ES-I3 (cell line): ENCODE data around the gene CIB1.

Source experiments
- H3K36me3 ChIP-seq: 2 replicates; pipeline ENCODE4 v1.6.1; 2013; ENCODE audit warnings: mild to moderate bottlenecking, low read length, control low read depth, moderate library complexity; ENCODE audit not compliant: insufficient read depth
- H3K4me1 ChIP-seq: 2 replicates; pipeline ENCODE4 v1.6.1; 2013; ENCODE audit warnings: mild to moderate bottlenecking, control low read depth, low read length; ENCODE audit not compliant: insufficient read depth
- H3K9ac ChIP-seq: 2 replicates; pipeline ENCODE4 v1.6.1; 2013; ENCODE audit warnings: low read depth, mild to moderate bottlenecking, low read length, moderate library complexity
- H3K9me3 ChIP-seq: 2 replicates; pipeline ENCODE4 v1.6.1; 2013; ENCODE audit warnings: mild to moderate bottlenecking, low read length, moderate library complexity; ENCODE audit not compliant: control insufficient read depth, insufficient read depth

Gene CIB1

DNA sequence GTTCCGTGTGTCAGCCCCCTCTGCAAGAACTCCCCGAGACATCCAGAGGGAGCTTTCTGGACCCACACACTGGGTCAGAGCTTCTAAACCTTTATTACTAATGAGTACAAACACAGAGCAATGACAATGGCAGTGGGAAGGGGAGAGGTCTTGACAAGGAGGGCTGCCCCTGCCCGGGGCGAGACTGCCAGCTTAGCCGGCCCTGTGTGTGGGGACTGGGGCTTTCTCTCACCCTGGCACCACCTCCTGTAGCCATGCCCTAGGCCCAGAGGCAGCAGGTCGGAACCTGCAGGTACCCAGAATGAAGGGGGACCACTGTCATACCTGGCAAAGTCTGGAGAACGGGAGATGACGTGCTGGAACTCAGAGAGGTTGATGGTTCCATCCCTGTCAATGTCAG is 3.1 kb downstream of the CIB1 start:
- no peak overlapping the region for H3K9ac ChIP-seq
- 0 out of 2 replicates have a peak, but pooled peaks cover 3% of the 10 kb centered on the region for H3K4me1 ChIP-seq
- no peaks in the 10 kb centered on the region; the same call in 1 of the 2 replicates for H3K36me3 ChIP-seq
- no peaks in the 10 kb centered on the region for H3K9me3 ChIP-seq

DNA sequence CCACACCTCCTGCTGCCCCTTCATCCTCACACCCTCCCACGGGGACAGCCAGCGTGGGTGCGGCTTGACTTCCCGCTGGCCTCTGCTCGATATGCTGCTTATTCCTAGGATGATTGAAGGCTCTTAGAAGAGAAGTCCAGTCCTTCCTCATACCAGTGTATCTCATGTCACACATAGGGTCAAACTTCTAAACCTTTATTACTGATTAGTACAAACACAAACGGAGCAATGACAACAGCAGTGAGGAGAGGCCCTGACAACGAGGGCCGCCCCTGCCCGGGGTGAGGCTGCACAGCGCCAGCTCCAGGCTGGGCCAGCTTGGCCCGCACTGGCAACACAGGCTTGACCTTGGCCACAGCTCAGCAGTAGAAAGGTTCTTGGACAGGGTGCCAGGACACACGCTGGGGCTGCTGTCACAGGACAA is 3.7 kb downstream of the CIB1 start:
- 0 out of 2 replicates have a peak, but pooled peaks cover 3% of the 10 kb centered on the region for H3K4me1 ChIP-seq
- no peaks in the 10 kb centered on the region for H3K9me3 ChIP-seq
- no peak overlapping the region for H3K9ac ChIP-seq
- no peaks in the 10 kb centered on the region; the same call in 1 of the 2 replicates for H3K36me3 ChIP-seq

- H3K9me3 ChIP-seq: no peaks in the 10 kb centered on the region
- H3K9ac ChIP-seq: no peak overlapping the region
- H3K36me3 ChIP-seq: peaks cover 5% of the 10 kb centered on the region
- H3K4me1 ChIP-seq: no peaks in the 10 kb centered on the region
Observed at GRCh38 chr15:90228960-90229359, 4.8 kb downstream of the CIB1 start.

DNA sequence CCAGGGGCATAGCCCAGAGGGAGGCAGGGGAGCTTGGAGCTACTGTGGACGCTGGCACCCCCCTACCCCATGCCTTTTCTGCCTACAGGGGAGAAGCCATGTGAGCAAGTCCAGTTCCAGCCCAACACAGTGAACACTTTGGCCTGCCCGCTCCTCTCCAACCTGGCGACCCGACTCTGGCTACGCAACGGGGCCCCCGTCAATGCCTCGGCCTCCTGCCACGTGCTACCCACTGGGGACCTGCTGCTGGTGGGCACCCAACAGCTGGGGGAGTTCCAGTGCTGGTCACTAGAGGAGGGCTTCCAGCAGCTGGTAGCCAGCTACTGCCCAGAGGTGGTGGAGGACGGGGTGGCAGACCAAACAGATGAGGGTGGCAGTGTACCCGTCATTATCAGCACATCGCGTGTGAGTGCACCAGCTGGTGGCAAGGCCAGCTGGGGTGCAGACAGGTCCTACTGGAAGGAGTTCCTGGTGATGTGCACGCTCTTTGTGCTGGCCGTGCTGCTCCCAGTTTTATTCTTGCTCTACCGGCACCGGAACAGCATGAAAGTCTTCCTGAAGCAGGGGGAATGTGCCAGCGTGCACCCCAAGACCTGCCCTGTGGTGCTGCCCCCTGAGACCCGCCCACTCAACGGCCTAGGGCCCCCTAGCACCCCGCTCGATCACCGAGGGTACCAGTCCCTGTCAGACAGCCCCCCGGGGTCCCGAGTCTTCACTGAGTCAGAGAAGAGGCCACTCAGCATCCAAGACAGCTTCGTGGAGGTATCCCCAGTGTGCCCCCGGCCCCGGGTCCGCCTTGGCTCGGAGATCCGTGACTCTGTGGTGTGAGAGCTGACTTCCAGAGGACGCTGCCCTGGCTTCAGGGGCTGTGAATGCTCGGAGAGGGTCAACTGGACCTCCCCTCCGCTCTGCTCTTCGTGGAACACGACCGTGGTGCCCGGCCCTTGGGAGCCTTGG is 5.6 kb downstream of the CIB1 start:
- peaks cover 5% of the 10 kb centered on the region for H3K36me3 ChIP-seq
- no peak overlapping the region for H3K9ac ChIP-seq
- no peaks in the 10 kb centered on the region for H3K4me1 ChIP-seq
- H3K9me3 ChIP-seq: no peaks in the 10 kb centered on the region

DNA sequence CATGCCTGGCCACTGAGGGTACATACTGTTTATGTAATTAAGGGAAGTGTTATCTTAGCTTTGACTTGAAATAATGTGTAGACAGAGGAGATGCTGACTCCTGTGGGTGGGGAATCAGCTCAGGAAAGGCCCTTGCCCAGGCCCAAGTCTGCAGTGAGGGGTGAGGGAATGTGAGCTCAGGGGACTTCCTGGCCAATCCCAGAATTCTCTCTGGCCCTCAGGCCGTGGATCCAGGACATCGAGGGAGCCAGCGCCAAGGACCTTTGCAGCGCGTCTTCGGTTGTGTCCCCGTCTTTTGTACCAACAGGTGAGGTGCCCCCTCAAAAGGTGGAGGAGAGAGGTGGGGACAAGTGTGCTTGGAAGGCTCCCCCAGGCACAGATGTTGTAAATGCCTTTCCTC is 6.4 kb downstream of the CIB1 start:
- Histone ChIP-seq H3K36me3 (peaks cover 9% of the 10 kb centered on the region), H3K9ac (no peak overlapping the region), H3K4me1 (no peaks in the 10 kb centered on the region), H3K9me3 (no peaks in the 10 kb centered on the region)

- Histone ChIP-seq H3K9me3 (no peaks in the 10 kb centered on the region), H3K36me3 (peaks cover 10% of the 10 kb centered on the region), H3K9ac (no peak overlapping the region), H3K4me1 (no peaks in the 10 kb centered on the region)
Observed at GRCh38 chr15:90225504-90226234, 8.1 kb downstream of the CIB1 start.

GRCh38 chr15:90225047-90225446 is 8.7 kb downstream of the CIB1 start:
- peaks cover 10% of the 10 kb centered on the region for H3K36me3 ChIP-seq

DNA sequence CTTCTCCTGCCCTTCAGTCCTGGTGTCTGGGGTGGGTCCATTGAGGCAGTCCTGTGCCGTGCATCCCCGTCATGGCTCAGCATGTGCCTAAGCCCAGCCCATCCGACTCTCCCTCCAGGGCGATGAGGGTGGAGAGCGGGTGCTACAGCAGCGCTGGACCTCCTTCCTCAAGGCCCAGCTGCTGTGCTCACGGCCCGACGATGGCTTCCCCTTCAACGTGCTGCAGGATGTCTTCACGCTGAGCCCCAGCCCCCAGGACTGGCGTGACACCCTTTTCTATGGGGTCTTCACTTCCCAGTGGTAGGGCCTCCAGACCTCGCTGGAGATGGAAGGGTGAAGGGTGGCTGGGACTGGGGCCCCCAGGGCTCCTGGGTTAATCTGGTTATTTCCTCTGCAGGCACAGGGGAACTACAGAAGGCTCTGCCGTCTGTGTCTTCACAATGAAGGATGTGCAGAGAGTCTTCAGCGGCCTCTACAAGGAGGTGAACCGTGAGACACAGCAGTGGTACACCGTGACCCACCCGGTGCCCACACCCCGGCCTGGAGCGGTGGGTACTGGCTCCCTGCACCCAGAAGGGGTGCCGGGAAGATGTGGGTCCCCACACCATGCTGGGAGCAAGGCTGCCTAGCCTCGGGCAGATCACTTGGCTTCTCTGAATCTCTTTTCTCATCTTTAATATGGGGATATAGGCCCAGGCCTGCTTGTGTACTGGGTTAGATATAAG is 10.1 kb downstream of the CIB1 start:
- H3K9ac ChIP-seq: no peak overlapping the region
- H3K36me3 ChIP-seq: peaks cover 10% of the 10 kb centered on the region
- H3K9me3 ChIP-seq: no peaks in the 10 kb centered on the region
- H3K4me1 ChIP-seq: no peaks in the 10 kb centered on the region

More at GRCh38 chr15:90225047-90225446, 8.7 kb downstream of the CIB1 start:
- Histone ChIP-seq H3K9ac (no peak overlapping the region), H3K4me1 (no peaks in the 10 kb centered on the region), H3K9me3 (no peaks in the 10 kb centered on the region)

DNA sequence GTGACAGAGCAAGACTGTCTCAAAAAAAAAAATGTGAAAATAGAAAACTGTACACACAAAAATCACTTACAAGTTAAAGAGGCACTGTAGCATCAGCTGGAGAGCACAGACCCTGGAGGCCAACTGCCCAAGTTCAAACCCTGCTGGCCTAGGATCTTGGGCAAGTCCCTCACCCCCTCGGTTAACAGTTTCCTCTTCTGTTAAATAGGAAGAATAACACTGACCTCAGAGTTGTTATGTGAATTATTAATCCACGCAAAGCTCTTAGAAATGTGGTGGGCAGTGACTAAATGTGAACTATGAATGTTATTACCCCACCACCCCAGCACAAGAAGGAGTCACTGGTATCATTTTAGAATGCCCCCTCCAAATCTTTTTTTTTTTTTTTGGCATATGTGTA is 11.2 kb downstream of the CIB1 start:
- no peaks in the 10 kb centered on the region for H3K9me3 ChIP-seq
- H3K9ac ChIP-seq: no peak overlapping the region
- H3K4me1 ChIP-seq: no peaks in the 10 kb centered on the region
- peaks cover 10% of the 10 kb centered on the region for H3K36me3 ChIP-seq

GRCh38 chr15:90221246-90221900 is 12.4 kb downstream of the CIB1 start:
- Histone ChIP-seq H3K36me3 (peaks cover 10% of the 10 kb centered on the region), H3K9me3 (no peaks in the 10 kb centered on the region), H3K9ac (no peak overlapping the region), H3K4me1 (no peaks in the 10 kb centered on the region)

GRCh38 chr15:90219421-90220141 is 14.2 kb downstream of the CIB1 start:
- Histone ChIP-seq H3K9me3 (no peaks in the 10 kb centered on the region), H3K9ac (no peak overlapping the region), H3K36me3 (peaks cover 5% of the 10 kb centered on the region), H3K4me1 (no peaks in the 10 kb centered on the region)

GRCh38 chr15:90217671-90218394 is 15.9 kb downstream of the CIB1 start:
- no peaks in the 10 kb centered on the region for H3K4me1 ChIP-seq
- no peak overlapping the region for H3K9ac ChIP-seq
- no peaks in the 10 kb centered on the region for H3K9me3 ChIP-seq
- peaks cover 5% of the 10 kb centered on the region; the same call in 1 of the 2 replicates for H3K36me3 ChIP-seq
